ELR (cell line): ENCODE measurements around the gene PEX10.
A peak's percentile ranks its signal among the peaks of the same experiment; 100 is the strongest.
"Not testable (repeated sequence)": the region's sequence is repeated elsewhere in the genome, so short reads cannot be mapped to it uniquely, and the experiment has no call there.

Experiments used
- DNase-seq: peaks from one replicate; pipeline ENCODE4 v3.0.0-alpha.2; 2015; ENCODE audit warnings: low read depth

The PEX10 gene

DNA sequence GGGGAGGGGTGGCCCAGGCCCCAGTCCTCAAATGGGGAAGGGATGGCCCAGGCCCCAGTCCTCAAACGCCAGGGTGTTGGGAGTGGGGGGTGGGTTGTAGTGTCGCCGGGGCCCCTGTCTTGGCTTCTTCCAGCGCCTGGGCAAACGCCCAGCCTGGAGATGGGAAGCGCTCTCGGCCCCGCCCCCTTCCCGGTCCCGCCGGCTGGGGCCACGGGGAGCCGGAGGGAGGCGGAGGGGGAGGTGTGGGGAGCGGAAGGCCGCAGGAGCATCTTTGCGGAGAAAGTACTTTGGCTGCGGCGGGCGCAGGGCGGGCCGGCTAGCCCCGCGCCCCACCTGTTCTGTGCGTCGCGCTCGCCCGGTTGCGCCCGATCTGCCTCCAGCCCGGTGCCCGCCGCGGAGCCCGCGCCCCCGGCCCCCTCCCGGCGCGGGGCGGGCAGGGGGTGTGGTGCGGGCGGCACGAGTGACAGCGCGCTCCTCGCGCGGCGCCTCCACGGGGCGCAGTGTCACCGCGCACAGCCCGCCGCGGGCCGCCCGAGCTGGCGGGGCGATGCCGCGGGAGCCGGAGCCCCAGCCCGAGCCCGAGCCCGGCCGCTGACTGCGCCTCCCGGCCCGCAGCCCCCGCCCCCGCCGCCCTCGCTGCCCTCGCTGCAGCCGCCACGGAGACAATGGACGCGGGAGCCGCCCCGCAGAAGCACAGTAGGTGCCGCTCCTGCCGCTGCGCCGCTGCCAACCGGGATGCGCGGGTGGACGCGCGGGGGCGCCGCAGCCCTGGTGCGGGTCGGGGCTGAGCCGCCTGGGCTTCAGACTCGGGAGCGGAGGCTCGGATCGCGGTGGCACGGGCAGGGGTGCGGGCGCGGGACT lies 31.1 kb upstream of the PEX10 start:
- peak; percentile 25 for DNase-seq

DNA sequence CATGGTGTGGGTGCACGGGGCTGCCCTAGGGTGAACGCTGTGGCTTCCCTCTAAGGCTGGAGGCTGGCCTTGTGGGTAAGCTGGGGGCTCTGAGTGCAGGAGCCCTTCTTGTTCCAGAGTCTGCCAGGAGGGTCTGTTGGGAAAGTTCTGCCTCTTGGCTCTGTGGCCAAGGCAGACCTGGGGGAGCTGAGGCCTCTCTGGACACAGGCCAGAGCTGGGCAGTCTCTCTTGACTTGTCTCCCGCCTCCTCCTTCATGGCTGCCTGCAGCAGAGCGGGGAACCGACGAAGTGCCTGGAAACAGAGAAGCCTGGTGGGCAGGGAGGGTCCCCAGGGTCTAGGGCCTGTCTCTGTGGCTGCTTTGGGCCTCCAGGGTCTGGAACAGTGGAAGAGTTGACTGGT lies 30.3 kb upstream of the PEX10 start:
- DNase-seq: no peak

DNA sequence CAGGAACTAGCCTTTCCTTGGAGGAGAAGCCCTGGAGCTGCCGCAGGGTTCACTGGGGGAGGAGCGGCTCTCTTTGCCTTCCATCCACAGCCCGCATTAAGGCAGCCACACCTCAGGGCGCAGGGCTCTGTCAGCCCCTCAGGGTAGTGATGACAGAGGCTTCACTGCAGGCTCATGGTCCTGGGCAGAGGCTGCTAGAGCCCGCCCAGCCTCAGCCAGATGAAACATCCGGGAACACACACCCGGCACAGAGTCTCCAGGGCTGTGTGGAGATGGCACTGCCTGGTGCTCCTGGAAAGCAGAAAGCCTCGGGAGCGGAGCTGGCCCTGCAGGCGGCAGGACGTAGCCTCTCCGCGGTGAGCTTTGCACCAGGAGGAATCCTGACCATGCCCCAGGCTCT lies 29.4 kb upstream of the PEX10 start:
- DNase-seq: peak; percentile 18

DNA sequence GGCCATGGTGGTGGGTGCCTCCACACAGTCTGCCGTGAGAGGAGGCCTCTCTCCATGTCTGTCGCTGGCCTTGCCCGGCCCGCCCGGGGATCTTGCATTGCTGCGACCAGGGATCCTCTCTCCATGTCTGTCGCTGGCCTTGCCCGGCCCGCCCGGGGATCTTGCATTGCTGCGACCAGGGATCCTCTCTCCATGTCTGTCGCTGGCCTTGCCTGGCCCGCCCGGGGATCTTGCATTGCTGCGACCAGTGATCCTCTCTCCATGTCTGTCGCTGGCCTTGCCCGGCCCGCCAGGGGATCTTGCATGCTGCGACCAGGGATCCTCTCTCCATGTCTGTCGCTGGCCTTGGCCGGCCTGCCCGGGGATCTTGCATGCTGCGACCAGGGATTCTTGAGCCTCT lies 28.0 kb upstream of the PEX10 start:
- DNase-seq: not testable (repeated sequence)

DNA sequence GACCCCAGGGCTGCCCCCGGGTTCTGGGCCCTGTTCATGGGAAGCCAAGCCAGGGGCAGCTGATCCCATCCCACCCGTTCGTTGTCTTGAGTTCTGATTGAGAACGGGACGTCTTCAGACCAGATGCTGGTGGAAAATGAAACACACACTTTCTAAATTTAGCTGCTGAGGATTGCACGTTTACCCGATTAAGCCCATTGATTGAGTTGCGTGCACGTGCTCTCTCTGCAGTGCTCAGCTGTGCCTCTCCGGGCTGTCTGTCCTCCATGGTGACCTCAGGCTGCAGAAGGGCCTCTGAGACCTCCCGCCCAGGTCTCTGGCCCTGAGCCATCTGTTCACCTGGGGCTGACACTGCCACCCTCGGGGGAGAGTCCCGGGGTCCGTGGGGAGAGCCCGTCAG lies 27.0 kb upstream of the PEX10 start:
- no peak for DNase-seq

DNA sequence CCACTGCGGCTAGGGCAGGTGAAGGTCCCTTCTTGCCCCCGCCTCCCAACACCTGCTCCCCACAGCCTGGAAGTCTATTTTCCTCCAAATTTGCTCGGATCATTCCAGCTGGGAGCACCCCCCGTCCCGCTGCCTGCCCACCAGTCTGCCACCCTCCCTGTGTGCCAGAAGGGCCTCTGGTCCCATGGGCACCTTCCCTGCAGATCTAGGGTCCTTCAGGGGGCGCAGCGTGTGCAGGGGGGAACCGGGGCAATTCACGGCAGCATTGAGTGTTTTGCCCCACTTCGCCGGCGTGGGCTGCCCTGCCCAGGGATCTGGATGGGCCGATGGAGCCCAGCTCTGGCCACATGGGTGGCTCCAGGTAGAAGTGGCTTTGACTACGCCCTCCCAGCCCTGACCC lies 26.3 kb upstream of the PEX10 start:
- DNase-seq: no peak

DNA sequence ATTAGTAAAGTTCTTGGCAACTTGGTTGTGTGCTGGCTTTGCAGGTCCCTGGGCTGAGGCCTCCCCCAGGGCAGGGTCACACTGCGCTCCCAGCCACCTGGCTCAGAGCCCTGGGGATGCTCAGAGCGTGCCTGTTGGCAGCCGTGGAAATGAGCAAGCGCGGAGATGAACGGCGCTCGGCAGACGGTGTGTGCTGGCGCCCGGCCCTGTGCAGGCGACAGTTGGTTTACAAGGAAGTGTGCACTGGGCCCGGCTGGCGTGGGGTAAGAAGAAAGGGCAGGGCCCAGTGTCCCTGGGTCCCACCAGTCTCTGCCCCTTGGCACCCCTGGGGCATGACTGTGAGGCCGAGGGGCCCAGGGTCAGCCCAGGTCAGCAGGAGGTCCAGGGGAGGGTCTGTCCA lies 25.7 kb upstream of the PEX10 start:
- no peak for DNase-seq

DNA sequence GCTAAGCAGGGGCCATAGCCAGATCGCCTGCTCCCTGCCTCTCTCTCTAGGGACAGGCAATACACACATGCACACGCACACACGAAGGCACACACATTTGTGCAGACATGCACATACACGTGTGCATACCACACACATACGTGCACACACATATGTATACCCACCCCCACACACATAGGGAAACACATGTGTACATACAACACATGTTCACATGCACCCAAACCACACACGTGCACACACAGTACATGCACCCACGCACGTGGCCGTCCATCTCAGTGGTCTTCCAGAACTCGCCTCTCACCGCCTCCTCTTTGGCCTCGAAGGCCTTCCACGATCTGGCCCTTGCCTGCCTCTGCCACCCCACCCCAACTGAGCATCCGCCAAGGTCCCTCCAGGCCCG lies 25.3 kb upstream of the PEX10 start:
- no peak for DNase-seq

DNA sequence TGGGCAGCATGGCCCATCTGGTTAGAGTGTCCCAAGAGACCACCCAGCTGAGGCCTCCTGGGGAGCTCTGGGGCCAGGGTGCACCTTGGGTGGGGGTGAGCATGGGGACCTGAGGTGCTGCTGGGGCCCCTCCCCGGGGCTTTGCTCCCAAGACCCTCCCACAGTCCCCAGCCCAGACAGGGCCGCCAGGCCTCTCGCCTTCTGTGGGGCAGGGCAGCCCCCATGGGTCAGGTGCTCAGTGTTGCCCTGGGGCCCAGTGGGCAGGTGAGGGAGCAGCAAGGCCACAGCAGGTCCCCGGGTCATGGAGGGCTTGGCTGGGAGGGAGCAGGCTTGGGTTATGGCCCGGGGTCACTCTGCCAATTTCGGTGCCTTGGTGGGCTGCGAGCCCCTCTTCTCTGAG lies 24.5 kb upstream of the PEX10 start:
- DNase-seq: no peak

DNA sequence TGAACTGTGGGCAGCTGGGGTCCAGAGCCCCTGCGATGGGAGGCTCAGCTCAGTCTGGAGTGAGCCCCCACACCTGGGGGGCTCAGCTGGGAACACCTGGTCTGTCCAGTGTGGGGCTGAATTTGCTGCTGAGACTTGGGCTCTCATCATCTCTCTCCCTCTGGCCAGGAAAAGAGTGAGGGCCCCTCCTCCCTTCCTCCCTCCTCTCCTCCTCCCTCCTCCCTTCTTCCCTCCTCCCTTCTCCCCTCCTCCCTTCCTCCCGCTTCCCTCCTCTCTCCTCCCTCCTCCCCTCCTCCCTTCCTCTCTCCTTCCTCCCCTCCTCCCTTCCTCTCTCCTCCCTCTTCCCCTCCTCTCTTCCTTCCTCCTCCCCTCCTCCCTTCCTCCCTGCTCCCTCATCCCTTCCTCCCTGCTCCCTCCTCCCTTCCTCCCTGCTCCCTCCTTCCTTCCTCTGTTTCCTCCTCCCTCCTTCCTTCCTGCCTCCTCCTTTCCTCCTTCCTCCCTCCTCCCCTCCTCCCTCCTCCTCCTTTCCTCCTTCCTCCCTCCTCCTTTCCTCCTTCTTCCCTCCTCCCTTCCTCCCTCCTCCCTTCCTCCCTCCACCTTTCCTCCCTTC lies 23.5 kb upstream of the PEX10 start:
- DNase-seq: no peak

DNA sequence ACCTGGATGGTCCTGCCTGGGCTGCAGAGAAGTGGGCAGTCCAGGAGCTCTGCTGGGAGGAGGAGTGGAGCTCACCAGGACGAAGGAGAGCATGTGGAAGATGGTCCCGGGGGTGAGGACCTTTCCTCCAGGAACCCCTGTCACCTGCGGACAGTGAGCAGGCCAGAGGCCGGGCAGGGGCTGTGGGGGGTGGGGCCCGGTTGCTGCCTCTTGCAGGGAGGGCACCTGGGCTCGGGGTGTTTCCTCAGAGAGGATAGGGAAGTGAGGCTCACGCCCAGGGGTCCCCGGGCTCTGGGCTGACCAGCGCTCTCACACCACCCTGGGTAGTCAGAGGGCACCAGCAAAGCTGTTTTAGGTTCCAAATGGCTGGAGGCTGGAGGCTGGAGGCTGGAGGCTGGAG lies 22.7 kb upstream of the PEX10 start:
- DNase-seq: no peak

DNA sequence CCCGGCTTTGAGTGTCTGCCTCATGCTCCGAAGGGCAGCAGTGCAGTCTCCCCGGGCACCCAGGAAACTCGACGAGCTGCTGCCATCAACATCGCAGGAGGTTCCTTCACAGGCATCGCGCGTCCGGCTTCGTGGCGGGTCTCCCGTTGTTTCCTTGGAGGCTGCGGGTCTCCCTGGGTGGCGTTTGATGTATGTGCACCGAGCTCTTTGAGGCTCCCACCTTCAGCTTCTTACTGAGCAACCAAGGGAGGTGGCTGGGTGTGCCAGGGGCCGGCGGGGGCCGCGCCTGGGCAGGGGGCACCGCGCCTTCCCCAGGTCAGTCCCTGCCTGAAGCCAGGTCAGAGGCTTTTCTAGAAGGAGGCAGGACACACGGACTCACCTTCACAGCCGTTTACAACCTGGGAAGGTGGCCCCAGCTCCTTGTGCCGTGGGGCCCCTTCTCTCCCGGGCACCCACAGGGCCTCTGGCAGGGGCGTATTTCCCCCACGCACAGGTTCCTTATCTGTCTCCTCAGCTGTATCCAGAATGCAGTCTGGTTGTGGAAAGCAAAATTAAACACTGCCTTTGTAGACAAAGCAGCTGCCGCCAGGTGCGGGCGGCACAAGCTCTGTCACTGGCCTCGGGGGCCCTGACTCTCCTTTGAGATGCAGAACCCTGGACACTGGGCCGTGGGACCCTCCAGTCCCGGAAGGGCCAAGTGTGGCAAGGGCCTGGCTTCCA lies 21.7 kb upstream of the PEX10 start:
- no peak for DNase-seq

DNA sequence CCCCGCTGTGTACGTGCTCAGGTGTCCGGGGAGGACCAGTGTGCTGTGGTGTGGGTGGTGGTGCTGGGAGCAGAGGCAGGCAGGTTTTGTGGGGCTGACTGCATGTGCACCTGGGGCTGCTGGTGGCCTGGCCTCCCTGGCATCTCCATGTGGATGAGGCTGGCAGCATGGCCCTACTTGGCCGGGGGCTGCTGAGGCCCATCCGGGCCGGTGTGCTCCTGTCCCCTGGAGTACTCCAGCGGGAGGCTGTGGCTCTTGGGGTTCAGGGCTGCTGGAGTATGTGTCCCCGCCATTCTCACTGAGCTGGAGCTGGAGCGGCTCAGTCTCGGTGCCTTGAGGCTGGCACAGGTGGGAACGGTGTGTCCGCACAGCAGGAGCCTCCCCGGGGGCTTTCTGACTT lies 20.8 kb upstream of the PEX10 start:
- DNase-seq: no peak

DNA sequence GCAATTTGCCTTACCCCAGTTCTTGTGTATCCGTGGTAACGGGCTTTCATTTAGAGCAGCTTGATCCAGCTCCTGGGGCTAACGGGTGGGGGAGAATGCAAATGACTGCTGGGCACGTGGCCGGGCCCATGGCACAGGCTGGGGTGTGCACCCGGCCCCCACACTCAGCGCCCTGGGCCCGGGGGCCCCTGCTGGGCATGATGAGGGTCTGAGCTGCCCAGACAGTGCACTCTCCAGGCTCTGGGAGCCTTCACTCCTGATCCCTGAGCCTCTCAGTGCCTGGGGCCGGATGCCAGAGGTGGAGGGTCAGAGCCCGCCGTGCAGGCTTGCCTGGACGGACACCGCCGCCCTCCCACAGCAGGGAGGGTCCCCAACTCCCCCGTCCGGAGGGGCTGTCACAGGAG lies 20.1 kb upstream of the PEX10 start:
- DNase-seq: no peak

DNA sequence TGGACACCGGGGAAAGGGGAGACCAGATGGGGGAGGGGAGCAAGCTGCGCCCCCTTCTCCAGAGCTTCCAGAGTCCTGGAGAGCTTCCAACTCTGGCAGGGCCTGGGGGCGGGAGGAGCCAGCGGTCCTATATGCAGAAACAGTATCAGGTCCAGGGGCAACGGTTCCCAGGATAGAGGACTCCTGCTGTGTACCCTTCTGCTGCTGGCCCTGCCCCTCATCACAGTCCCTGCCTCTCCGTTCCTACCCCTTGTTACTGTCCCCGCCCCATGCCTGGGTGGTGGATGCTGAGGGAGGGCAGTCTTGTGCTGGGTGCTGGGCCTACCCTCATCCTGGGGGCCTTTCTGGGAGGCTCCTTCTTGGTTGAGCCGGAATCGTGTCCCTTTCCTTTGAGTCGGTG lies 19.2 kb upstream of the PEX10 start:
- DNase-seq: no peak

DNA sequence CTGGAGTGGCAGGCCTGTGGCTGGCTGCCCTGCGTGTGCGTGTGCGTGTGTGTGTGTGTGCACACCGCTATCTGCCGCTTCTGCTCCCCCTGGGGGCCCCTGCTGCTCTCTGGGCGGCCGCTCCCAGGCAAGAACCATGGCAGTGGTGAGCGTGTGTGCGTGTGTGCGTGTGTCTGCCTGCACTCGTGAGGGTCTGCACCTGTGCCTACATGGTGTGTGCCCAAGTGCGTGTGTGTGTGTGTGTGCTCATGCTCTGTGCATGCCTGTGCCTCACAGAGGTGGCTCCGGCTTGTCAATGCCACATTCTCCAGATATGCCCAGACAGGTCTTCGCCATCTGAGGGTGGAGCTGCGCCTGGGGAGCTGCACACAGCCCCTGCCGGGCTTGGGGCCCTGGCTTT lies 18.7 kb upstream of the PEX10 start:
- DNase-seq: no peak

DNA sequence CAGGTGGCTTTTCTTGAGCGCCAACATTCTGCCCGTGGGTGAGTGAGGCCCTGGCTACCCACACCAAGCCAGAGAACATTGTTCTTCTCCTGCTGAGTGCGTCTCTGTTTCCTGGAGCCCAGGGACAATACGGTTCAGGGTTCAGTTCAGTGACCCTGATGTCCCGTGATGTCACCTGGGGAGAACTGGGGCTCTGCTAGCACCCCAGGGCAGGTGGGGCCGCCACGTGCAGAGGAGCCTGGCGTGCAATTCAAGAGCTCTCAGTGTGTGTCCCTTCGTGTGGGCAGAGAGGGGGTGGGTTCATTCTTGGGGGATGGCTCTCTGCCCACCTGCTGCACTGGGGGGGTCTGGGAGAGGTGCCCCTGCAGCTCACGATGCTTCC lies 18.2 kb upstream of the PEX10 start:
- no peak for DNase-seq

DNA sequence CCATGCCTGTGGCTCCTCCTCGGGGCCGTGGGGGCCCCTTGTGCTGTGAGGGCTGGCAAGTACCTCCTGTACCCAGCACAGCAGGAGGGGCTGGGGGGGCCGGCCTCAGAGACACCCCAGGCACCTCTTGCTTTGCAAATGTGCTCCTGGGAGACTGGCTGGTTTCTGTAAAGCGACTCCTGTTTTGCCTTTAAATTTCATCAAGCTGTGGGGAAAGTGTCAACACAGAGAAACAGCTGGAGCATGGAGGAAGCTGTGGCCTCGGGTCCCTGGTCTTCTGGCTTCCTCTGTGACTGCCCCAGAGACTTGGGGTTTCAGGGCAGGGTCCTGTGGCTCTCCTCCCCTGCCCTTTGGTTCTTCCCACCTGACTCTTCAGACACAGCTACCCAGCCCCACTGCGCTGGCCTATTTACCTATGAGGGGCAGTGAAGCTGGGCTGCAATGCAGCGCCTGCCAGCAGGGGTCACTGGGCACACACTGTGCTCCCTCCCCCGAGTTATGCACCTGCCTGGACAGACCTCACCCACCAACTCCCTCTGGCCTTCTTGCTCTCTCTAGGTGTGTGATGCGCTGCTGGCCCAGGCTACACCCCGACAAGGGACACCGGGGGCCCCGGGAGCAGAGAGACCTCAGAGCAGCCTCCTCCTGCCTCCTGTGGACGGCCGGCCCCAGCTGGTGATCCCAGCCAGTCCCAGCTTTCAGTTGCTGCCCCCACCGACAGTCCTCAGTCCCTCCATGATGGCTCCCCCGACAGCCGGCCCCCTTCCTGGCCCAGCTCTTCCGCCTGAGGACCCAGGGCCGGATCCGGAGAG lies 17.6 kb upstream of the PEX10 start:
- DNase-seq: no peak

DNA sequence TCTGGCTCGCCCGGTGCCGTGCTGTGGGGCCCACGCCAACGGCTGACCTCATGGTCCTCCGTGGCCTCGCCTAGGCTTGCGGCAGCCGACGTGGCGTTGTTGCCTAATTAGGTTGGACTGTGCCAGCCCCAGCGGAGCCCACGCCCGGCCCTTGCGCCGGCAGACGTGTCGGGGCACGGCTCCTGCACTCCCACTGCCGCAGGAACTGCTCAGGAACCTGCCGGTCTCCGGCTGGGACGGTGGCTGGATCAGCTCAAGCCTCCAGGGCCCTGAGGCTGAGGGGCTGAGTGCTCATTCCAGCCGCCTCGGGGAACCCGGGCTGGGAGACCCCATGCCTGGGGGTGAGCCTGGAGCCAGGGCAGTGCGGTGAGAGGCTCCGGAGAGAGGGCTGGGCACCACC lies 16.1 kb upstream of the PEX10 start:
- DNase-seq: no peak

DNA sequence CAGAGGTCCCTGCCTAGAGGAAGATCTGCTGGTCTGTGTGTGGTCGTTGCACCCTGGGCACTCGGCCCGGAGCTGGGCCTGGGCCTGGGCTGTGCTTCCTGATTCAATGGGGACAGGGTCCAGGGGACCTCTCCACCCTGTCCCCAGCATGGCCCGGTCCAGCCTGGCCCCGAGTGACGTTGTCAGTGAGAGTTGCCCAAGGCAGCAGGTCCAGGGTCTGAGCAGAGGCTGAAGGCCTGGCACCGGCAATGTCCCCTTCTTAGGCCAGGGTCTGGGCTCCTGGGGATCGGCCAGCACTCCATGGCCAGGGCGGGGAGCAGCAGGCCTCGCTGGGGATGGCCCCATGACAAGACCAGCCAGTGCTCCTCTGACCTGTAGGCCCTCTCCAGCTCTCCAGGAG lies 15.6 kb upstream of the PEX10 start:
- no peak for DNase-seq

DNA sequence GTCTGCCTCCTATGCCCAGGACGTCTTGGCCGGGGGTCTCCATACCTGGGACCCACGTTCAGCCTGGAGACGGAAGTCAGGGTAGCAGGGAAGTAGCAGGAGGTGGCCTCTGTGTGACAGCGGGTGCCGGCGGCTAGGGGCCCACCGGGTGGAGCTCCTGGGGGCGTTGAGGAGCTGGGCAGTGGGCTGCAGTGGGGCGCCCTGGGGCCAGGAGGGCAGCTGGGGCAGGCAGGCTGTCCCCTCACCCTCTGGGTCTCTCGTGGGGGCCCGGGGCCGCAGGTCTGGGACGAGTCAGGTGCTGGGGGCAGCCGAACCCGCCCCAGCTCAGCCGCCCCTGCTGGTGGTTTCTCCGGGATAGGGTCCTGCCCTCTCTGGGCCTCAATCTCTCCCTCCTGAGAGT lies 14.7 kb upstream of the PEX10 start:
- no peak for DNase-seq

DNA sequence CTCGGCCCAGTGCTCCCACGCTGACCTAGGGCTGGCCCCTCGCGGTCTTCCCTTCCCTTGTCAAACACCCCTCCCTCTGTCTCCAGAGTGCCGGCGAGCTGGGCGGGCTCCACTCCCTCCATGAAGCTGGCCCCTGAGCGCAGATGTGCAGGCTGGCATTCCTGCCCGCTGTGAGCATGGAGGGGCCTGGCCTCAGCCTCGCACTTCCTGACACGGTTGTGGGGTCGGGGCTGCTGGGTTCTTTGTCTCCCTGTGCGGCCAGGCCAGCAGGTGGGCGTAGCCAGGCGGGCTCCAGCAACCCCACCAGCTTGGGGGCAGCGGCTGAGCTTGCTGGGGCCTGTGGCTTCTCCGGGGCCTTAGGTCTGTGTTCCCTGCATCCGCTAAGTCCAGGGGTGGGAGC lies 14.2 kb upstream of the PEX10 start:
- DNase-seq: no peak

DNA sequence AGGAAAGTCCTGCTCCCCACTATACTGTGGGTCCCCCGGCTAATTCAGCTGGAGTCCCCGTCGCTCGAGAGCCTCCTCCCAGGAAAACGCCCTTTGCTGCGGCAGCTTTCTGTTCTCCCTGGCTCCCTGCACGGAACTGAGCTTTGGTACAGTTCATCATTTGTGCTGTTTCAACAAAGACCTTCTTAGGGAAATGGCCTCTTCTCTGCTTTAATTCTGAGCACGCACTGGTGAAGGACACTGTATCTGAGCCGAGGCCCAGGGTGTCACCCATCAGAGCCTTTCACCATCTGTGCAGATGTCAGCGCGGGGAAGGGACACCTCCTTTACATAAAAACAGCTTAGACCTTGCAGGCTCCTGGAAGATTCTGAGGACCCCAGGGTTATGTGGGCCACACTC lies 13.5 kb upstream of the PEX10 start:
- no peak for DNase-seq
